HS-27A (cell line): ENCODE measurements around the gene ISCU.
"Not testable (repeated sequence)": the region's sequence is repeated elsewhere in the genome, so short reads cannot be mapped to it uniquely, and the experiment has no call there.

Experiments used
- DNase-seq: peaks from one replicate; pipeline ENCODE4 v3.0.0-alpha.2; 2012; ENCODE audit warnings: low read depth, missing footprints

ISCU gene

GRCh38 chr12:108618079-108618952 is 55.9 kb downstream of the ISCU start:
- DNase-seq = no peak

DNA sequence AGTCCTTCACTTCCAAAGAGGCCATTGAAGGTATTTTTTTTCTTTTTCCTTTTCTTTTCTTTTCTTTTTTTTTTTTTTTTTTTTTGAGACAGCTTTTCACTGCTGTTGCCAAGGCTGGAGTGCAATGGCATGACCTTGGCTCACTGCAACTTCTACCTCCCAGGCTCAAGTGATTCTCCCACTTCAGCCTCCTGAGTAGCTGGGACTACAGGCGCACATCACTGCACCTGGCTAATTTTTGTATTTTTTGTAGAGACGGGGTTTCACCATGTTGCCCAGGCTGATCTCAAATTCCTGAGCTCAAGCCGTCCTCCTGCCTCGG is 56.5 kb downstream of the ISCU start:
- DNase-seq = not testable (repeated sequence)
